ENCODE measurements around the gene TIMM10B. TPM values are rescaled to one million over a fixed set of nuclear protein-coding genes. Genes with fewer than 3 reads are reported as not detected.
A peak's percentile ranks its signal among the peaks of the same experiment; 100 is the strongest.

The TIMM10B gene
- total and polyA plus RNA-seq, 9 of the 15 experiments (the other 6 are each of a cell fraction or from before 2014, with no cell fraction given): 43.2 to 163 (median 57.0) TPM

- TF ChIP-seq PRDM10 (IDR thresholded peaks at IDR 0.05; ENCODE audit: partially characterized antibody) (no peak), ZNF785 (CRISPR knock-in tag; IDR thresholded peaks at IDR 0.05) (no peak), RAD51 (IDR thresholded peaks at IDR 0.05; ENCODE audit: borderline replicate concordance, low read depth) (0 out of 2 replicates have a peak, but pooled peaks have one; percentile 38)
Observed at GRCh38 chr11:6437993-6438392, 43.3 kb upstream of the TIMM10B start (continued).

GRCh38 chr11:6438979-6439571 lies 42.2 kb upstream of the TIMM10B start:
- H3K27me3 ChIP-seq (ENCODE audit: control insufficient read depth in 2 of 2, insufficient read depth in 2 of 2, low read length in 2 of 2): peaks cover 0 to 8% of the 10 kb centered on the region in 2 experiments; a peak in 1 of 5 replicates
- ChIA-PET CTCF (ENCODE audit: low intra/inter-chr PET ratio) (interaction anchor here (0.5 to 1.3 kb wide), 3 partner anchors 62 to 318 kb away, joined by 3 to 5 read pairs (median 3); no protein-coding TSS in a partner anchor), POLR2A (interaction anchor here (0.7 to 1.7 kb wide), 6 partner anchors 9 to 373 kb away, joined by 3 to 5 read pairs (median 4); partner anchors contain the start of gene APBB1)
- no peaks in the 10 kb centered on the region for H4K20me1 ChIP-seq (replicated peaks; ENCODE audit: control insufficient read depth, insufficient read depth, low read length)
- H2AFZ ChIP-seq (ENCODE audit: low read depth, low read length): peak overlapping the region; percentile 82
- no peak overlapping the region for H3K9ac ChIP-seq (ENCODE audit: insufficient read depth in 1 of 2, low read depth in 2 of 2, low read length in 2 of 2)
- peak; percentile 75 for ATAC-seq
- no peak overlapping the region for H3K4me3 ChIP-seq
- no peak overlapping the region for H3K27ac ChIP-seq (ENCODE audit: extremely low read depth, low read depth, low read length)
- peaks cover 10 to 12% of the 10 kb centered on the region in 2 experiments; a peak in 3 of 5 replicates for H3K4me1 ChIP-seq (replicated peaks in 1 of 2; ENCODE audit: control insufficient read depth in 2 of 2, insufficient read depth in 2 of 2, low read length in 2 of 2)
- intact Hi-C loops (cut with micrococcal nuclease): loop anchor here (1.0 kb wide), 1 partner anchor 66 kb away; no protein-coding TSS in a partner anchor
- no peaks in the 10 kb centered on the region for H3K79me2 ChIP-seq (ENCODE audit: control insufficient read depth, insufficient read depth, low read length)
- no peaks in the 10 kb centered on the region for H3K9me3 ChIP-seq (replicated peaks; ENCODE audit: control insufficient read depth, insufficient read depth, low read depth, low read length)
- WGBS (ENCODE audit: insufficient coverage, low coverage, missing lambda C conversion rate): 18% methylated on average over 1 of the region's 1 CpG
- no peaks in the 10 kb centered on the region for H3K9me1 ChIP-seq (ENCODE audit: control insufficient read depth, insufficient read depth, low read length)
- peak; percentile 33 to 71 (median 56) for DNase-seq (ENCODE audit: extremely low read depth in 1 of 4, low spot score in 3 of 4)
- H3K4me2 ChIP-seq (ENCODE audit: insufficient read depth, low read length): no peak overlapping the region
- in situ Hi-C loops (cut with MboI): no loop called here
- H3K36me3 ChIP-seq (ENCODE audit: control insufficient read depth, insufficient read depth, low read length): no peaks in the 10 kb centered on the region
- BruUV-seq (replicated peaks): no TSS peak
- peak; percentile 67 for FAIRE-seq
- 0 out of 2 replicates have a peak, but pooled peaks have one; percentile 12 for TF ChIP-seq JUND (IDR thresholded peaks at IDR 0.05; ENCODE audit: borderline replicate concordance, low read depth, low read length)
- no peak for TF ChIP-seq JUND (tag; IDR thresholded peaks at IDR 0.05; ENCODE audit: borderline replicate concordance, low read depth, low read length)
- peak; percentile 27; the same call in 1 of the 2 replicates for TF ChIP-seq CREM (IDR thresholded peaks at IDR 0.05; ENCODE audit: low read depth)
- no peak for TF ChIP-seq DACH1 (IDR thresholded peaks at IDR 0.05; ENCODE audit: partially characterized antibody)
- TF ChIP-seq PKNOX1 (IDR thresholded peaks at IDR 0.05): peak; percentile 23; the same call in 1 of the 2 replicates
